Activated T-cell treated with anti-CD3 and anti-CD28 coated beads, Interleukin-2, amount 50 U/mL, for 4 hours (primary cell): ENCODE data around the gene PTPRCAP. TPM values are rescaled to one million over a fixed set of nuclear protein-coding genes. Genes with fewer than 3 reads are reported as not detected.
"Not testable (repeated sequence)": the region's sequence is repeated elsewhere in the genome, so short reads cannot be mapped to it uniquely, and the experiment has no call there.

Experiments
- ATAC-seq, 2 donors: fragments of 200-7000 bp; cut with Tn5 transposase; one replicate each; pipeline ENCODE4 v1.10.0; 2021
- DNase-seq: peaks from one replicate; pipeline ENCODE4 v3.0.0-alpha.2; 2020
- H3K27me3 Mint-ChIP-seq: one replicate; pipeline ENCODE4 v1.8.0; 2021; ENCODE audit warnings: low read depth, mixed read lengths
- H3K36me3 Mint-ChIP-seq: one replicate; pipeline ENCODE4 v1.8.0; 2022; ENCODE audit warnings: mixed read lengths; ENCODE audit not compliant: insufficient read depth
- H3K4me1 Mint-ChIP-seq: one replicate; pipeline ENCODE4 v1.8.0; 2021; ENCODE audit warnings: low read depth, mixed read lengths
- H3K4me3 Mint-ChIP-seq: one replicate; pipeline ENCODE4 v1.8.0; 2021; ENCODE audit warnings: mild to moderate bottlenecking, moderate library complexity, mixed read lengths
- H3K9me3 Mint-ChIP-seq: one replicate; pipeline ENCODE4 v1.8.0; 2021; ENCODE audit warnings: mixed read lengths
- total RNA-seq, 3 donors: library from RNA; stranded (reverse); gene quantifications; one replicate each; pipeline ENCODE4 v1.2.1, GENCODE V29; 2021

Gene PTPRCAP
- total RNA-seq, 3 donors from 2014 or later = 61.5 to 114 (median 108) TPM

GRCh38 chr11:67429038-67429668, 8.3 kb downstream of the PTPRCAP start:
- peaks cover 40% of the 10 kb centered on the region for H3K4me1 Mint-ChIP-seq
- DNase-seq = no peak
- H3K27me3 Mint-ChIP-seq = no peaks in the 10 kb centered on the region

GRCh38 chr11:67428052-67429001, 9.2 kb downstream of the PTPRCAP start, which contains the start of gene RPS6KB2:
RPS6KB2 (plus strand) TSS chr11:67428494; CDS start chr11:67428546, 52 bp downstream.
- peaks cover 9% of the 10 kb centered on the region for H3K36me3 Mint-ChIP-seq
- H3K4me3 Mint-ChIP-seq = peak within 1 kb of the TSS; percentile 94
- DNase-seq (peak; percentile 99), ATAC-seq (peak; percentile 93 to 95)
- peaks cover 33% of the 10 kb centered on the region for H3K4me1 Mint-ChIP-seq
- H3K9me3 Mint-ChIP-seq = no peaks in the 10 kb centered on the region
- H3K27me3 Mint-ChIP-seq = no peaks in the 10 kb centered on the region

More at GRCh38 chr11:67429038-67429668, 8.3 kb downstream of the PTPRCAP start:
- H3K9me3 Mint-ChIP-seq = no peaks in the 10 kb centered on the region
- ATAC-seq = no peak
- peaks cover 10% of the 10 kb centered on the region for H3K36me3 Mint-ChIP-seq
- H3K4me3 Mint-ChIP-seq = peak overlapping the region; percentile 94

GRCh38 chr11:67427364-67427859, 10.1 kb downstream of the PTPRCAP start:
- not testable (repeated sequence) for H3K27me3 Mint-ChIP-seq, DNase-seq, H3K36me3 Mint-ChIP-seq, ATAC-seq, H3K9me3 Mint-ChIP-seq
- Mint-ChIP-seq H3K4me1 (peaks cover 25% of the 10 kb centered on the region), H3K4me3 (peak overlapping the region; percentile 94)

- ATAC-seq (no peak), DNase-seq (no peak)
- Mint-ChIP-seq H3K36me3 (no peaks in the 10 kb centered on the region), H3K4me1 (peaks cover 31% of the 10 kb centered on the region), H3K4me3 (no peak overlapping the region), H3K27me3 (no peaks in the 10 kb centered on the region), H3K9me3 (no peaks in the 10 kb centered on the region)
These were observed 13.4 kb downstream of the PTPRCAP start for GRCh38 chr11:67423891-67424613.

- Mint-ChIP-seq H3K4me1 (peaks cover 34% of the 10 kb centered on the region), H3K27me3 (no peaks in the 10 kb centered on the region), H3K4me3 (no peak overlapping the region), H3K9me3 (no peaks in the 10 kb centered on the region), H3K36me3 (no peaks in the 10 kb centered on the region)
- no peak for ATAC-seq
- no peak for DNase-seq
These were observed 14.0 kb downstream of the PTPRCAP start for GRCh38 chr11:67423466-67423865.

GRCh38 chr11:67422891-67423290, 14.6 kb downstream of the PTPRCAP start:
- H3K27me3 Mint-ChIP-seq = no peaks in the 10 kb centered on the region
- no peaks in the 10 kb centered on the region for H3K36me3 Mint-ChIP-seq
- H3K4me3 Mint-ChIP-seq = no peak overlapping the region
- DNase-seq = no peak
- no peaks in the 10 kb centered on the region for H3K9me3 Mint-ChIP-seq
- peaks cover 37% of the 10 kb centered on the region for H3K4me1 Mint-ChIP-seq
- ATAC-seq = no peak

- no peaks in the 10 kb centered on the region for H3K9me3 Mint-ChIP-seq
- no peaks in the 10 kb centered on the region for H3K27me3 Mint-ChIP-seq
- H3K36me3 Mint-ChIP-seq = no peaks in the 10 kb centered on the region
- peaks cover 42% of the 10 kb centered on the region for H3K4me1 Mint-ChIP-seq
- ATAC-seq (no peak), DNase-seq (no peak)
- H3K4me3 Mint-ChIP-seq = peak overlapping the region; percentile 75
These were observed 16.0 kb downstream of the PTPRCAP start for GRCh38 chr11:67421430-67422031.

- DNase-seq (peak; percentile 99), ATAC-seq (peak; percentile 86 to 90)
- H3K4me1 Mint-ChIP-seq = peaks cover 49% of the 10 kb centered on the region
- H3K27me3 Mint-ChIP-seq = no peaks in the 10 kb centered on the region
- no peaks in the 10 kb centered on the region for H3K36me3 Mint-ChIP-seq
- peak overlapping the region; percentile 79 for H3K4me3 Mint-ChIP-seq
- no peaks in the 10 kb centered on the region for H3K9me3 Mint-ChIP-seq
These were observed 16.6 kb downstream of the PTPRCAP start for GRCh38 chr11:67420646-67421429.

- Mint-ChIP-seq H3K4me3 (peak overlapping the region; percentile 79), H3K27me3 (no peaks in the 10 kb centered on the region), H3K4me1 (peaks cover 50% of the 10 kb centered on the region), H3K9me3 (no peaks in the 10 kb centered on the region), H3K36me3 (no peaks in the 10 kb centered on the region)
- ATAC-seq (no peak), DNase-seq (no peak)
These were observed 17.3 kb downstream of the PTPRCAP start for GRCh38 chr11:67420147-67420645.

GRCh38 chr11:67419325-67420049, 18.0 kb downstream of the PTPRCAP start:
- Mint-ChIP-seq H3K4me1 (peaks cover 50% of the 10 kb centered on the region), H3K27me3 (no peaks in the 10 kb centered on the region), H3K4me3 (peak overlapping the region; percentile 79), H3K36me3 (no peaks in the 10 kb centered on the region), H3K9me3 (no peaks in the 10 kb centered on the region)
- DNase-seq = no peak
- ATAC-seq = no peak

- Mint-ChIP-seq H3K4me1 (peaks cover 49% of the 10 kb centered on the region), H3K9me3 (no peaks in the 10 kb centered on the region), H3K36me3 (no peaks in the 10 kb centered on the region), H3K4me3 (peak overlapping the region; percentile 79), H3K27me3 (no peaks in the 10 kb centered on the region)
- ATAC-seq (no peak), DNase-seq (no peak)
These were observed 18.8 kb downstream of the PTPRCAP start for GRCh38 chr11:67418476-67419281.

GRCh38 chr11:67417425-67417824, 20.1 kb downstream of the PTPRCAP start:
- DNase-seq (no peak), ATAC-seq (no peak)
- no peaks in the 10 kb centered on the region for H3K27me3 Mint-ChIP-seq
- H3K4me1 Mint-ChIP-seq = peaks cover 61% of the 10 kb centered on the region
- no peak overlapping the region for H3K4me3 Mint-ChIP-seq
- no peaks in the 10 kb centered on the region for H3K36me3 Mint-ChIP-seq
- no peaks in the 10 kb centered on the region for H3K9me3 Mint-ChIP-seq
